ENCODE measurements around the gene TP53RK. TPM values are rescaled to one million over a fixed set of nuclear protein-coding genes. Genes with fewer than 3 reads are reported as not detected.

The TP53RK gene
- polyA plus RNA-seq, 1 donor from 2014 or later: 22.7 TPM

DNA sequence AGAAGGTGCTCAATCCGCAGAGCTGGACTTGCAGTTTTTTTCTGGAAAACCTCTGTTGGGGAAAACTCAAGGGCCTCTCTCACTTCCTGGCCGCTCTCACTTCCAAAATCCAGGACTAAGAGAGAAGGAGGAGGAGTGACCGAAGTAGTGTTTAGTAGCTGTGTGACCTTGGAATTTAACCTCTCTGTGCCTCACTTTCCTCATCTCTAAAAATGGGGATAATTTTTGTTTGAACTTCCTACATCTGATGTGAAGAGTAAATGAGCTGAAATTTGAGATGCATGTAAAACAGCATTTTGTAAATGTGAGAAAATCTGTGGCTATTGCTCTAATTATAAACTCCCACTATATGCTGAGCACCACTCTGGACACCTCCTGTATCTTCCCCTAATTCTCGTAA, 43.1 kb downstream of the TP53RK start:
- H3K79me2 ChIP-seq (replicated peaks; ENCODE audit: insufficient read depth, low read length): no peaks in the 10 kb centered on the region
- no peak overlapping the region for H2AFZ ChIP-seq (ENCODE audit: low read depth, low read length)
- no peak overlapping the region for H3K9ac ChIP-seq (ENCODE audit: low read length)
- H3K4me3 ChIP-seq (ENCODE audit: low read length): no peak overlapping the region
- no peak overlapping the region for H3K4me2 ChIP-seq (ENCODE audit: low read length)
- H3K27ac ChIP-seq (ENCODE audit: low read length): no peak overlapping the region
- no peaks in the 10 kb centered on the region for H3K9me2 ChIP-seq (ENCODE audit: insufficient read depth, low read length)
- no peaks in the 10 kb centered on the region for H3F3A ChIP-seq (ENCODE audit: insufficient read depth, low read length, poor library complexity, severe bottlenecking)
- H3K36me3 ChIP-seq (ENCODE audit: insufficient read depth, low read length): no peaks in the 10 kb centered on the region
- no peaks in the 10 kb centered on the region for H3K9me3 ChIP-seq (ENCODE audit: low read length)
- TF ChIP-seq EP300 (conservative IDR thresholded peaks at IDR 0.05; ENCODE audit: poor library complexity, severe bottlenecking): no peak
- no peak for TF ChIP-seq RAD21 (conservative IDR thresholded peaks at IDR 0.05)
- TF ChIP-seq EZH2 (IDR thresholded peaks at IDR 0.05; ENCODE audit: borderline replicate concordance, insufficient read depth, low read length, poor library complexity, severe bottlenecking): no peak
- TF ChIP-seq MXI1 (conservative IDR thresholded peaks at IDR 0.05; ENCODE audit: poor library complexity, severe bottlenecking): no peak
- TF ChIP-seq TAF1 (IDR thresholded peaks at IDR 0.05; ENCODE audit: low read depth): no peak
- TF ChIP-seq POLR2AphosphoS5 (IDR thresholded peaks at IDR 0.05): no peak
- H3K27me3 ChIP-seq (ENCODE audit: insufficient read depth, low read depth, low read length): no peaks in the 10 kb centered on the region
- no peaks in the 10 kb centered on the region for H4K20me1 ChIP-seq (ENCODE audit: insufficient read depth)

GRCh38 chr20:46644733-46645132, 44.5 kb downstream of the TP53RK start:
- H3K4me3 ChIP-seq (ENCODE audit: low read length): no peak overlapping the region
- no peaks in the 10 kb centered on the region for H3K79me2 ChIP-seq (replicated peaks; ENCODE audit: insufficient read depth, low read length)
- H3F3A ChIP-seq (ENCODE audit: insufficient read depth, low read length, poor library complexity, severe bottlenecking): no peaks in the 10 kb centered on the region
- H3K9me2 ChIP-seq (ENCODE audit: insufficient read depth, low read length): no peaks in the 10 kb centered on the region
- TF ChIP-seq EP300 (conservative IDR thresholded peaks at IDR 0.05; ENCODE audit: poor library complexity, severe bottlenecking) (no peak), EZH2 (IDR thresholded peaks at IDR 0.05; ENCODE audit: borderline replicate concordance, insufficient read depth, low read length, poor library complexity, severe bottlenecking) (no peak), REST (IDR thresholded peaks at IDR 0.05; ENCODE audit: borderline replicate concordance) (no peak), MXI1 (conservative IDR thresholded peaks at IDR 0.05; ENCODE audit: poor library complexity, severe bottlenecking) (no peak), TAF1 (IDR thresholded peaks at IDR 0.05; ENCODE audit: low read depth) (no peak), SMC3 (conservative IDR thresholded peaks at IDR 0.05; ENCODE audit: poor library complexity) (no peak), RAD21 (conservative IDR thresholded peaks at IDR 0.05) (no peak), POLR2AphosphoS5 (IDR thresholded peaks at IDR 0.05) (no peak)
- TF ChIP-seq, protein P1, sequence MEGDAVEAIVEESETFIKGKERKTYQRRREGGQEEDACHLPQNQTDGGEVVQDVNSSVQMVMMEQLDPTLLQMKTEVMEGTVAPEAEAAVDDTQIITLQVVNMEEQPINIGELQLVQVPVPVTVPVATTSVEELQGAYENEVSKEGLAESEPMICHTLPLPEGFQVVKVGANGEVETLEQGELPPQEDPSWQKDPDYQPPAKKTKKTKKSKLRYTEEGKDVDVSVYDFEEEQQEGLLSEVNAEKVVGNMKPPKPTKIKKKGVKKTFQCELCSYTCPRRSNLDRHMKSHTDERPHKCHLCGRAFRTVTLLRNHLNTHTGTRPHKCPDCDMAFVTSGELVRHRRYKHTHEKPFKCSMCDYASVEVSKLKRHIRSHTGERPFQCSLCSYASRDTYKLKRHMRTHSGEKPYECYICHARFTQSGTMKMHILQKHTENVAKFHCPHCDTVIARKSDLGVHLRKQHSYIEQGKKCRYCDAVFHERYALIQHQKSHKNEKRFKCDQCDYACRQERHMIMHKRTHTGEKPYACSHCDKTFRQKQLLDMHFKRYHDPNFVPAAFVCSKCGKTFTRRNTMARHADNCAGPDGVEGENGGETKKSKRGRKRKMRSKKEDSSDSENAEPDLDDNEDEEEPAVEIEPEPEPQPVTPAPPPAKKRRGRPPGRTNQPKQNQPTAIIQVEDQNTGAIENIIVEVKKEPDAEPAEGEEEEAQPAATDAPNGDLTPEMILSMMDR (IDR thresholded peaks at IDR 0.05; ENCODE audit: poor library complexity, severe bottlenecking): no peak
- no peaks in the 10 kb centered on the region for H3K9me3 ChIP-seq (ENCODE audit: low read length)
- no peaks in the 10 kb centered on the region for H4K20me1 ChIP-seq (ENCODE audit: insufficient read depth)
- H2AFZ ChIP-seq (ENCODE audit: low read depth, low read length): no peak overlapping the region
- H3K36me3 ChIP-seq (ENCODE audit: insufficient read depth, low read length): no peaks in the 10 kb centered on the region
- no peak overlapping the region for H3K4me2 ChIP-seq (ENCODE audit: low read length)
- H3K27ac ChIP-seq (ENCODE audit: low read length): no peak overlapping the region
- H3K27me3 ChIP-seq (ENCODE audit: insufficient read depth, low read depth, low read length): no peaks in the 10 kb centered on the region
- no peak overlapping the region for H3K9ac ChIP-seq (ENCODE audit: low read length)
